NCI-H187 treated with DMSO at 0.1 percent for 48 hours (cell line): ENCODE data around the gene MRC1.

Source experiments
- DNase-seq: peaks from one replicate; lab custom pipeline; 2025; lab: John Stamatoyannopoulos, UW

MRC1 gene

DNA sequence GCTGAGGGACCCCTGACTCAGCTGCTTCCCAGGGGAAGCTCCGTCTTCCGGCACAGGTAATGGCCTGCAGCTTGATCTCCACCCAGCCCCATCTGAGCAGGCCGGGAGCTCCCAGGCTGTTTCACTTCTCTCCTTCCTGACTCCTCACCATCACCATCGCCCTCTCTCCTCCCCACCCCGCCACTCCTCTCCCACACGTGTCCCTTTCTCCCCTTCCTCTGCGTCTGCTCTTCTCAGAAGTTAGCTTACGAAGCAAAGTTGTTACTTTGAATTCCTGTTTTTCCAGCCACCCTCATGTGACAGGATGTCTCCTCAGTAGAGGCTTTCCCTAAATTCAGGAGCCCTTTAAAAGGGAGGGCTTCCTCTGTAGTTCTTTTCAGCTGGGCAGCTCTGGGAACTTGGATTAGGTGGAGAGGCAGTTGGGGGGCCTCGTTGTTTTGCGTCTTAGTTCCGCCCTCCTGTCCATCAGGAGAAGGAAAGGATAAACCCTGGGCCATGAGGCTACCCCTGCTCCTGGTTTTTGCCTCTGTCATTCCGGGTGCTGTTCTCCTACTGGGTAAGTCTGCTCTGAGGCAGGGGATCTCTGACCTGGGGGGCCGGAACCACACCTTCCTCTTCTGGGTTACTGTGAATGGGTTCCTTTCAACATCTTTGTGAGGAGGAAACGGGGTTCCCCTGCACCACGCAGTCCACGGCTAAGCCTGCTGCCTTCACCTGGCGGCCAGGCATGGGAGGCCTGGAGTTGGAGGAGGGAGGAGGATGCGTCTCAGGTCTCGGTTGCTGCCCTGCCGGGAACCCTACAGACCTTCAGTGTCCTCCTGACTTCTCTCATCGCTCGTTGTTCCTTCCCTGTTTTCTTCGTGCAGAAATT lies at the start of gene MRC1:
Gene MRC1, plus strand, starts transcription at position 378 of the 871 bp plus-strand sequence. Its CDS starts 118 bp downstream, at position 496.
- DNase-seq, result no peak

DNA sequence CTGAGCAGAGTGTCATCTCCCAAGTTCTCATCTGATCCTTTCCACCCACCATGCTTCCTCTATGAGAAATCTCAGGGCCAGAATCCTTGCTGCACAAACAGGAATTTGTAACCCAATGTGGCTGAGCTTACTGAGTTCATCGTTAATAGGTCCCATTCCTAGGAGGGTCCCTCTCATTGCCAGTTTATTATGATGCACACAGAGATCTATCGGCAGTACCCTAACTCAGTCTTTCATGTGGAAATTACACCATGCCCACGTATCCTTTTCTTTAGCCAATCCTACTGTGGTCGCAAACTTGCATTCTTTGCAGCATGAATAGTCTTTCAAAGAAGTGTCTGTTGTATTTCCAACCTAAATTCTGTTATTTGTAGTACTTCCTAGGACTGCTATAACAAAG lies 45.0 kb upstream of the MRC1 start:
- no peak for DNase-seq

DNA sequence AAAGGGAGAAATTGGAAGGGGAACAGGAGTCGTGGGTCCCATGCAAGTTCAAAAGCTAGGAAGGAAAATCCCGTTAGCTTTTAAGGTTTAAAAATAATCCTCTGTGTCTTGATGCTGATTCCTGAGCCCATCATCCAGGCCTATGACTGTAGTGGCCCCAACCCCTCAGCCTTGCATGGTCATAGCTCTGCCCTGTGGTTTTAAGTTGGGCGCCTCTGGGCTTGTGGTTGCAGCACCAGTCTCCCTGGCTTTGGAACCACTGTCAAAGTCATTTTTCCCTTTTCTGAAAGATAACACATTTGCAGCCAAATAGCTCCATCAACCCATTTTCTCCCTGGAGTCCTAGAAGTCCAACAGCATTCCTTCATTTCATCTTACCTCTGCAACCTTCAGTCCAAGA lies 43.5 kb upstream of the MRC1 start:
- no peak for DNase-seq

DNA sequence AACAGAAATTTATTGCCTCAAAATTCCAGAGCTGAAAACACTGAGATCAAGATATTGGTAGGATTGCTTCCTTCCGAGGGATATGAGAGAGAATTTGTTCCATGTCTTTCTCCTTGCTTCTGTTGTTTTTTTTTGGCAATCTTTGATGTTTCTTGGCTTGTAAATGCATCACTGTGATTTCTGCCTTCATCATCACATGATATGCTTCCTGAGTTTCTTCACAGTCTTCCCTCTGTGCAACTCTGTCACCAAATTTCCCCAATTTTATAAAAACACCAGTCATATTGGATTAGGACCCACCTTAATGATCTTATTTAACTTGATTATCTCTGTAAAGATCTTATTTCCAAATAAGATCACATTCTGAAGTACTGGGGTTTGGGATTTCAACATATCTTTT lies 42.4 kb upstream of the MRC1 start:
- DNase-seq, result no peak

- DNase-seq, result no peak
These were observed 40.7 kb upstream of the MRC1 start for GRCh38 chr10:17768496-17768895.

- DNase-seq, result no peak
These were observed 40.2 kb upstream of the MRC1 start for GRCh38 chr10:17768957-17769356.

DNA sequence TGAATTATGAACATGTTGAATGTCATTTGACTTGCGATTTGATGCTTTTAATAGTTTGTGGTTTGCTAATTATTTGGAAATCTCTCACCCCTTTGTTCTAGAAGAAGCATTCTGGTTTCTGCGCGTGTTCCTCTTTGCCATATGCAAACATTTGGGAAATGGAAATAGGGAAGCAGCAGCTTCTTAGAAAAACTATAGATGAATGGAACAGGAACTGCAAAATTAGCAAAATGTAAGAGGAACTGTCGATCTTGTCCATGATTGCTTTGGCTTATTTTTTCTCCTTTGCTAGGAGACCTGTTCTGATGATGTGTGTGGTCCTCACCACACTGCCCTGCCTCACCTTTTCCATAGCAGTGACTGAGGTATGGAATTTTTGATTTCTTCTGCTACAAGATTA lies 38.1 kb upstream of the MRC1 start:
- no peak for DNase-seq

DNA sequence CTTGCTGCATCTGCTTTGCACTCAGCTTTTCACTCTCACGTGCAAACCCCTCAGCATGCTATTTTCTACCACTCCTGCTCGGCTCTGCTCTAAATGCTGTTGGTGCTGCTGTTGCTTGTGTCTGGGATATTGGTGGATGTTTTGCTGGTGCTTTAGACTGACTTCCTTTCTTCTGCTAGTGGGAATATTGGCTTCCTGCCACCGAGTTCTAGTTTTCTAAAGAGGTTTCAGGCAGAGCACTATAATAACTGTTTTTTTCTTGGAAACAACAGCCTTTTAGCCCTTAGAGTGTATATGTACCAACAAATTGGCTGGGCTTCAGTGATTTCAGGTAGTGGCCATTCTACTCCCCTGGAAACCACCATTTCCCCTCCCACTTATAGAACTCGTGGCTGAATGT lies 29.4 kb upstream of the MRC1 start:
- no peak for DNase-seq

- DNase-seq, result no peak
These were observed 28.4 kb upstream of the MRC1 start for GRCh38 chr10:17780727-17781126.

DNA sequence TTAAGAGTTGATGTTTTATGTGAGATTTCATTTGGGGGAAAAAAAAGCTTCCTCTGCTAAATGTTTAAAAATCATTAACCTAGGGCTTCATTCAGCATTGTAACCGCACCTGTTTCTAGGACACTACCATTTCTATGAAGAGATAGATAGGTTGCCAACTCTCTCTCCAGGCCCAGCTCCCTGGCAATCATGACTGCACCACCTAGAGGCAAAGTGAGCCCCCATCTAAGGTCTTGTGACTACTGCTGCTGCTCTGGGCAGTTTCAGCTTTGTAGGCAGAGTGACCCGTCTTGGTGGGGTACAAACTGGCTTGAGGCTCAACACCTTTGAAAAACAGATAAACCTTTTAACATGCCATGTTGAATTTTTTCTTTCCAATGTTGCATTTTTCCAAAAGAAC lies 27.3 kb upstream of the MRC1 start:
- DNase-seq, result no peak

GRCh38 chr10:17782921-17783665 lies 26.1 kb upstream of the MRC1 start:
- no peak for DNase-seq

DNA sequence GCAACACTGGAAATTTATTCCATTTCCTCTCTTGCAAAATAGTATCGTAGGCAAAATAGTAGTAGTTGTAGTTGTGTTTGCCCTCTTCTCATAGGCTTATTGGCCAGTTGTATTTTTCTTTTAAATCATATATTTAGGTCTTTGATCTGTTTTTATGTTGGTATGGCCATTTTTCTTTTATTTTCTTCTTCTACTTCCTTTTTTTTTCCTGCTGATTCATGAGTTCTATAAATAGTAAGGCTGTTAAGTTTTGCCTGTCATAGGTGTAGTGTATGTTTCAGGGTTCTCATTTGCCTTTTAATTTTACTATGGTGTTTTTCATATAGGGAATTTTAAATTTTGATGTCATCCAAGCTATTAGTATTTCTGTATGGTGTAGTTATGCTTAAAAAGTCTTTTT lies 25.4 kb upstream of the MRC1 start:
- DNase-seq, result no peak

DNA sequence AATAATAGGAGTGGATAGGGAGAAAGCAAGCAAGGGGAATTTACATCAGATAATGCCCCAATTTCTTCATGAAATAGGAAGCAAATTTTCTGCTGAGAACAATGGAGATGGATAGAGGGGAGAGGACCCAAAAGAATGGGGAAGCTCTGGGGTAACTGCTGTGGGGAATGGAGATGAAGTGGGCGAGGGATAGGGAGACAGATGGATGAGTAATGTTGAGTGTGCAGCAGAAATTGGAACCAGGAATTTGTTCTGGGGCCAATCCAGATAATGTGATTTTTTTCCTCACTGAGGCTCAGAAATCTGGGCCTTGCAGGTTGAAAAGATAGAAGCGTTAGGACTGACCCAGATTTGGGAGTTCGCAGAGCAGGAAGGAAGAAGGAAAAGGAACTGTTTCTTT lies 24.5 kb upstream of the MRC1 start:
- no peak for DNase-seq

GRCh38 chr10:17785276-17785930 lies 23.7 kb upstream of the MRC1 start:
- DNase-seq, result no peak

- DNase-seq, result no peak
These were observed 21.8 kb upstream of the MRC1 start for GRCh38 chr10:17787087-17787961.

DNA sequence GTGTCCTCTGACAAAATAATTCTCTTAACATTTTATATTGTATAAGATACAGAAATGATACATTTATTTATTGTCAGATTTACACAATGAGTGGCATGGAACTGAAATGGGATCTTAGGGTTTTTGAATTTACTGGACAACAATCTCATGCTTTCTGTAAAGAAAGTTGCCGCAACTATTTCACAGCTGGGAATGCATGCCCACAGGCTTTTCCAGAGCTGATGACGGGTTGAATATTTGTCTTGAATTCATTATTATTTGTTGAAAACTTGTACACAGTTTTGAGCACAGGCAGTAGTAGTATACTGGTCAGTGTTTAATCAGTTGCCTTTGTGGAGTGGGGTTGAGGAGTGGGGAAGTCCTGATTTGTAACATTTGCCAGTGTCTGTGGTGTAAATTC lies 20.5 kb upstream of the MRC1 start:
- DNase-seq, result no peak

DNA sequence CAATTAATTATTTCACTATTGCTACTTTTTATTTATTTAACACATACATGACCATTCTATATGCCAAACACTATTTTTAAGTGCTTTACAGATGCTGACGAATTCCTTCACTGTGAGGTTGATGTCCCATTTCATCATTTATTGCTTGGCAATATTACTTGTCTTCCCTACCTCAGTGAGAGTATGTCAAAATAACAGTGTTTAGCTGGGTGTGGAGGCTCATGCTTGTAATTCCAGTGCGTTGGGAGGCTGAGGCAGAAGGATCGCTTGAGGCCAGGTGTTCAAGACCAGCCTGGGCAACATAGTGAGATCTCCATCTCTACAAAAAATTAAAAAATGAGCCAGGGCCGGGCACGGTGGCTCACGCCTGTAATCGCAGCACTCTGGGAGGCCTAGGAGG lies 19.8 kb upstream of the MRC1 start:
- DNase-seq, result no peak

- no peak for DNase-seq
These were observed 18.5 kb upstream of the MRC1 start for GRCh38 chr10:17790651-17791050.

DNA sequence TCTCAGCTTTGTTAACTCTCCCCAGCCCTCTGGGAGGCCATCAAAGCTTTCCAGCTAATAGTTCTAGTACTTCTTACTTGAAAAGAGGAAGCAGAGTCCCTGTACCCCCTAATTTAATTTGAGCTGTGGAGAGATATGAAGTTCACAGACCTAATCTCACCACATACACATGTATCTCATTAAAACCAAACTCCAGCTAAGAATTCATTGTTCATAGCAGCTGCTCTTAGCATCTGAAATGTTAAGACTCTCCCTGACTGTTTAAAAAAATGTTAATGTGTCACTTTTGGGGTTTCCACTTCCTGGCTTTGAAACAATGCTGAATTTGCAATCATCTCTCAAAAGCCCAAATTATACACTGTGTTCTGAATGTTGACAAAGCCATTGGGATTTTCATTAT lies 16.2 kb upstream of the MRC1 start:
- no peak for DNase-seq

DNA sequence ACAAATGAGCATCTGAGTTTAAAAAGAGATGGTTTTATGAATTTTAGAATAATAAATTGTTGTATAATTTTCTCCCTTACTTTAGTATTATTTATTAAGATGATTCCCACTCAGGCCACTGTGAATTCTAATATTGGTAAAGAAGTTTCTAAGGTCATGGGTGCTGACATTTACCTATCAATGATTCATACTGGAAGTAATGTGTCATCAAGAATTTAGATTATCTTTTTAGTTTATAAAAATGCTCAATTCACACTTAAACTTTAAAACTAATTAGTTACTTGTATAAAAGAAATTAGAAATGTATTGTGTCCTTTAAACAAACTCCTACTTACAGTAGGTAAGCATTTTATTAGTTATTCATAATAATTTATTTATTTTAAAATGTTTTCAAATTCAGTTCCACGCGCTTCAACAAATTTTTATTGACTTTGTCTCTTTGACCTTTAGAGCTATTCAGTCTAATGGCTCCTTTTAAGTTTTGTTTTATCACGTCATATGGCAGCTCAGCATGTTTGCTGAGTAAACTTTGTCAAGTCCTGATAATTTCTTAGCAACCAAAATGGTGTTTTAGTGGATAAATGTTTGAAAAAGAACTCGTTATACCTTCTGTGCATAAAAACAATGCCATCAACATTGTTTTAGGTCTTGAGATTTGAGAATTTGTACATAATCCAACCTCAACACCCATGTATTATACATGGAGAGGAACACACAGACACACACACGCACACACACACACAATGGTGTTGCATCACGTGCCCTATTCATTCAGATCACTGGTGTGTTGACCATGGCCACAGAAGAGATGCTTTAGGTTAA lies 15.1 kb upstream of the MRC1 start:
- no peak for DNase-seq

DNA sequence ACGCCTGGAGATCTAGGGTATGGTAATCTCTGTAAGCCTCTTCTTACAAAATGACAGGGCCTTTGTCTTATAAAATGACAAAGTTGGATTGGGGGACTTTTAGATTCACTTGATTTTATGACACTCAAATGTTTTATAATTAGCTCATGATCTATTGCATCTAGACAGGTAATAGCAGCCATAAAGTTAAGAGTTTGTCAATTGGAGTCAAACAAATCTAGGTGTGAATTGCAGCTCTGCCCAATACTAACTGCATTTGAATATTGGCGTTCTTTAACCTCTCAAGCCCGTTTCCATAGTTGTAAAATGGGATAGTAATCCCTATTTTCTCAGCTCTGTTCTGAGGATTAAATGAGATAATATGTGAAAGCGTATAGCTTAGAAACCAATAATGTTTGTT lies 14.1 kb upstream of the MRC1 start:
- DNase-seq, result no peak
